DND-41 (cell line): Measurements from ENCODE around the gene GBA3.

Experiments used
- CTCF ChIP-seq: IDR thresholded peaks from 2 replicates; pipeline ENCODE4 v1.5.1; 2012; ENCODE audit warnings: borderline replicate concordance, low read length, moderate library complexity, mild to moderate bottlenecking; ENCODE audit not compliant: poor library complexity, severe bottlenecking; ENCODE audit errors: extremely low read depth
- EZH2 ChIP-seq: IDR thresholded peaks from 3 replicates; pipeline ENCODE4 v1.6.1; 2012; ENCODE audit warnings: borderline replicate concordance, low read depth, mild to moderate bottlenecking, moderate library complexity, low read length, inconsistent platforms; ENCODE audit not compliant: severe bottlenecking

GRCh38 chr4:22668301-22668700 is 24.4 kb upstream of the GBA3 start:
- no peak for TF ChIP-seq CTCF
- no peak for TF ChIP-seq EZH2
